Lower leg skin (tissue), 4 donors: ENCODE results near the gene INF2. TPM values are rescaled to one million over a fixed set of nuclear protein-coding genes. Genes with fewer than 3 reads are reported as not detected.
"Not testable (repeated sequence)": the region's sequence is repeated elsewhere in the genome, so short reads cannot be mapped to it uniquely, and the experiment has no call there.

Experiments used
- DNase-seq, 2 donors: peaks; one replicate each; pipeline ENCODE4 v3.0.0-alpha.2; 2019; ENCODE audit warnings: low spot score in 2 of 2
- H3K4me3 ChIP-seq: fragments of 200-600 bp; sonication (generic); 2 replicates; pipeline ENCODE4 v1.5.1; 2017; ENCODE audit warnings: mild to moderate bottlenecking, low read depth; ENCODE audit not compliant: poor library complexity, severe bottlenecking
- CTCF ChIP-seq, 3 donors: fragments of 450-650 bp; IDR thresholded peaks; one replicate each; pipeline ENCODE4 v1.5.1; 2016; ENCODE audit warnings: antibody characterized with exemption in 3 of 3, mild to moderate bottlenecking in 3 of 3, moderate library complexity in 2 of 3
- POLR2A ChIP-seq, 2 donors: fragments of 450-650 bp; IDR thresholded peaks; one replicate each; pipeline ENCODE4 v1.6.1; 2016 to 2017; ENCODE audit warnings: antibody characterized with exemption in 2 of 2, mild to moderate bottlenecking in 1 of 2, moderate library complexity in 1 of 2
- WGBS, 2 donors: methylation state at CpG; one replicate each; pipeline ENCODE4 v1.1.5; 2018; 5-methylcytosine and 5-hydroxymethylcytosine counted together
- intact Hi-C: fragments of 100-400 bp; cut with DNase I; formaldehyde crosslinking; loops from one replicate; pipeline ENCODE4 v1.15.0; 2023; ENCODE audit warnings: low total_unique reads
- total RNA-seq, 4 donors: library from RNA; depleted of rRNA; stranded (reverse); fragments of >200 nt; gene quantifications; one replicate each; pipeline ENCODE4 v1.1.0, GENCODE V29; 2016

Gene INF2
- total RNA-seq, 4 donors from 2014 or later = 63.8 to 121 (median 83.9) TPM

GRCh38 chr14:104650981-104651875 lies 38.2 kb upstream of the INF2 start:
- TF ChIP-seq POLR2A (IDR thresholded peaks at IDR 0.05) = no peak
- no peak for TF ChIP-seq CTCF (IDR thresholded peaks at IDR 0.05)
- intact Hi-C loops = loop anchor here (2.0 kb wide), 1 partner anchor 58 kb away; no protein-coding TSS in a partner anchor
- H3K4me3 ChIP-seq = no peak overlapping the region
- WGBS, 2 donors = 86 to 88% methylated on average over 23 to 24 of the region's 24 CpGs
- peak in 1 of 2 donors; percentile 83 for DNase-seq

- peak in 1 of 2 donors; percentile 77 for DNase-seq
- 83 to 88% methylated on average over 20 of the region's 20 CpGs for WGBS, 2 donors
- intact Hi-C loops = loop anchor here (2.0 kb wide), 1 partner anchor 57 kb away; no protein-coding TSS in a partner anchor
- H3K4me3 ChIP-seq = no peak overlapping the region
- TF ChIP-seq POLR2A (IDR thresholded peaks at IDR 0.05) = no peak
- TF ChIP-seq CTCF (IDR thresholded peaks at IDR 0.05) = no peak
Measured at GRCh38 chr14:104651876-104652260, 37.5 kb upstream of the INF2 start.

- DNase-seq = peak in 1 of 2 donors; percentile 75
- 90 to 98% methylated on average over 9 of the region's 9 CpGs for WGBS, 2 donors
- H3K4me3 ChIP-seq = no peak overlapping the region
- TF ChIP-seq POLR2A (IDR thresholded peaks at IDR 0.05) (no peak), CTCF (IDR thresholded peaks at IDR 0.05) (no peak)
- intact Hi-C loops = no loop called here
Measured at GRCh38 chr14:104652386-104652785, 37.0 kb upstream of the INF2 start.

GRCh38 chr14:104653130-104653920 lies 36.1 kb upstream of the INF2 start:
- DNase-seq, intact Hi-C loops: not testable (repeated sequence)
- WGBS, 2 donors = 93 to 98% methylated on average over 30 to 49 of the region's 52 CpGs

GRCh38 chr14:104654119-104654518 lies 35.3 kb upstream of the INF2 start:
- TF ChIP-seq CTCF (IDR thresholded peaks at IDR 0.05) (peak in 1 of 3 donors; percentile 83), POLR2A (IDR thresholded peaks at IDR 0.05) (no peak)
- WGBS, 2 donors = 87 to 88% methylated on average over 6 of the region's 6 CpGs
- intact Hi-C loops = no loop called here
- no peak for DNase-seq
- no peak overlapping the region for H3K4me3 ChIP-seq

More at GRCh38 chr14:104653130-104653920, 36.1 kb upstream of the INF2 start:
- not testable (repeated sequence) for H3K4me3 ChIP-seq
